Coronary artery (tissue), 2 donors: ENCODE data around the gene ULK4.

ENCODE experiments used
- DNase-seq: peaks from one replicate; pipeline ENCODE4 v3.0.0-alpha.2; 2017; ENCODE audit warnings: low spot score
- H3K27ac ChIP-seq, 2 donors: fragments of 200-600 bp; sonication (generic); one replicate each; pipeline ENCODE4 v1.5.1; 2016 to 2019
- H3K4me3 ChIP-seq: fragments of 200-600 bp; sonication (generic); 2 replicates; pipeline ENCODE4 v1.5.1; 2016; ENCODE audit warnings: mild to moderate bottlenecking, moderate library complexity
- TF ChIP-seq, protein P1 (sequence below): fragments of 200-600 bp; sonication (generic); IDR thresholded peaks from one replicate; pipeline ENCODE4 v1.5.1; 2019; ENCODE audit warnings: antibody characterized with exemption

Gene ULK4

DNA sequence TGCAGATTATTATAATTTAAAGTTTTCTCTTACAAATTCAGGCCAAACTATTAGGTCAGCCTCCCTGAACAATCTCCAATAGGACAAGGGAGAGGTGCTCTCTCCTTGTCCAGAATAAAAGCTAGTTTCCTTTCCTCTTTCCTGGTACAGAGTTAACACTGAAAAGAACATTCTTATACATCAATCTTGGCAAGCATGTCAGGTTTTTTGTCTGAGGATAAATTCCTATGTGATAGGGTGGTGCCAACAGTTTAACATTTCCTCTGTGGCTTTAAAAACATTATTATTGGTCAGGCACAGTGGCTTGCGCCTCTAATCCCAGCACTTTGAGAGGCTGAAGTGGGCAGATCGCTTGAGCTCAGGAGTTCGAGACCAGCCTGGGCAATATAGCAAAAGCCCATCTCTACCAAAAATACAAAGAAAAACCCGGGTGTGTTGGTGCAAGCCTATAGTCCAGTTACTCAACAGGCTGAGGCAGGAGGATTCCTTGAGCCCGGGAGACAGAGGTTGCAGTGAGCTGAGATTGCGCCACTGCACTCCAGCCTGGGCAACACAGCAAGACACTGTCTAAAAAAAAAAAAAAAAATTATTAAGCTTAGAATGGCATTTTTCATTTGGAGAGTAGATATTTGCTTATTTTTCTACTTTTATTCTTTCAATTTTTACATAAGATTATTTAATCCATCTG, 13.7 kb upstream of the ULK4 start:
- TF ChIP-seq, protein P1, sequence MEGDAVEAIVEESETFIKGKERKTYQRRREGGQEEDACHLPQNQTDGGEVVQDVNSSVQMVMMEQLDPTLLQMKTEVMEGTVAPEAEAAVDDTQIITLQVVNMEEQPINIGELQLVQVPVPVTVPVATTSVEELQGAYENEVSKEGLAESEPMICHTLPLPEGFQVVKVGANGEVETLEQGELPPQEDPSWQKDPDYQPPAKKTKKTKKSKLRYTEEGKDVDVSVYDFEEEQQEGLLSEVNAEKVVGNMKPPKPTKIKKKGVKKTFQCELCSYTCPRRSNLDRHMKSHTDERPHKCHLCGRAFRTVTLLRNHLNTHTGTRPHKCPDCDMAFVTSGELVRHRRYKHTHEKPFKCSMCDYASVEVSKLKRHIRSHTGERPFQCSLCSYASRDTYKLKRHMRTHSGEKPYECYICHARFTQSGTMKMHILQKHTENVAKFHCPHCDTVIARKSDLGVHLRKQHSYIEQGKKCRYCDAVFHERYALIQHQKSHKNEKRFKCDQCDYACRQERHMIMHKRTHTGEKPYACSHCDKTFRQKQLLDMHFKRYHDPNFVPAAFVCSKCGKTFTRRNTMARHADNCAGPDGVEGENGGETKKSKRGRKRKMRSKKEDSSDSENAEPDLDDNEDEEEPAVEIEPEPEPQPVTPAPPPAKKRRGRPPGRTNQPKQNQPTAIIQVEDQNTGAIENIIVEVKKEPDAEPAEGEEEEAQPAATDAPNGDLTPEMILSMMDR = no peak
- DNase-seq = no peak
- no peak overlapping the region for H3K4me3 ChIP-seq
- no peak overlapping the region for H3K27ac ChIP-seq

DNA sequence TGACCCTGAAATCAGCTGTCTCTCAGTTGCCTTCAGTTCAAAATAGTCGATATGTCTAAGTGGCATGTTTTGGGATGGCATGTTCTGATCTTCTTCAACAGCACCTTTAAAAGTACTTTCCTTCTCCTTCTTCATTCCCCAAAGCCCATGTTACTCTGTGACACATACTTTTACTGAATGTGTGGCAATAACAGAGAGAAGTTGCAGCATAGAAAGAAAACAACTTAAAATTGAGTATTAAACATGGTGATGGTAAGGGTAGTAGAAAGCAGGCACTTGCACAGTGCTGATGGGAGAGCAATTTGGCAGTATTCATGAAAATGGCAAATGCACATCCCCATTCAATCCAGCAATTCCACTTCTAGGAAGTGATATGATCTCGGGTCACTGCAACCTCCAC, 12.3 kb upstream of the ULK4 start:
- no peak overlapping the region for H3K4me3 ChIP-seq
- TF ChIP-seq, protein P1 = no peak
- no peak overlapping the region for H3K27ac ChIP-seq
- no peak for DNase-seq

DNA sequence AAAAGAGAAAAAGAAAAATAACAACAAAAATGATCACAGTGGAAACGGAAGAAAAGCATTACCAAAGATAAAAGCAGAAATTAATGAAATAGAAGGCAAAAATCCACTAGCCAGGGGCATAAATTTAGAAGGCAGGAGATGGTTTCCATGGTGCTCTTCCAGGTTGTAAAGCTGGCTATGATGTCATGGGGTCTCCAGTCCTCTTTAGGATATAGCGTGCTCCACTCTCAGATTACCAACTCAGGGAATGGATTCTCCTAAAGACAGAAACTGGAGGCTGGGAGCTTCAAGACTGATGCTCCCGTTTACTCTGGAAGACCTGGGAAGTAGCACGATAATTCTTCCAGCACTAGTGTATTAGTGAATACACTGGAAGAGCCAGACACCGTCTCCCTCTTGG, 10.9 kb upstream of the ULK4 start:
- no peak overlapping the region for H3K4me3 ChIP-seq
- TF ChIP-seq, protein P1 = no peak
- DNase-seq = no peak
- no peak overlapping the region for H3K27ac ChIP-seq

DNA sequence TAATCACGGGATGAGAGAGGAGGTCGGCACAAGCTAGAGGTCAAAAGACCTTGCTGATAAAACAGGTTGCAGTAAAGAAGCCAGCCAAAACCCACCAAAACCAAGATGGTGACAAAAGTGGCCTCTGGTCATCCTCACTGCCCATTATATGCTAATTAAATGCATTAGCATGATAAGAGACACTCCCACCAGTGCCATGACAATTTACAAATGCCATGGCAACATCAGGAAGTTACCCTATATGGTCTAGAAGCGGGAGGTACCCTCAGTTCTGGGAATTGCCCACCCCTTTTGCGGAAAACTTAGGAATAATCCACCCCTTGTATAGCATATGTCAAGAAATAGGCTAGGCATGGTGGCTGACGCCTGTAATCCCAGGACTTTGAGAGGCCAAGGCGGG, 4.3 kb upstream of the ULK4 start:
- no peak for DNase-seq
- TF ChIP-seq, protein P1 = no peak
- Histone ChIP-seq H3K27ac (no peak overlapping the region), H3K4me3 (no peak overlapping the region)

DNA sequence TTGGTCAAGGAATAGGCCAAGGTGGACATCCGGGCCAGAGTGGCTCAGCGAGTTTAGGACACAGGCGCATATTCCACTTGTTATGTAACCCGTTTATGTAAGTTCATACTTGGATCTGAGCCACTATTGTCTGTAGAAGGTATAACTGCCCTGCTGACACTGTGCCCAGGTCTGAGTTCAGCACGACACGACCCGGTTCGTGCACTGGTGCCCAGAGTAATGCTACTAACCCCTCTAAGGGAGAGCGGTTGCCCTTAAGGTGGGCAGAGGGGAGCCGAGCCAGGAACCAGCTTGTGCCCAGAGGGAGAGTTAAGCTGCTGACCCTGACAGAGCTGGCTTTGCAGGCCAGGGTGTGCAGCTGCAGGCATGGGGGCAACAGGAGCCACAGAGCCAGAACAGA, 1.9 kb upstream of the ULK4 start:
- no peak overlapping the region for H3K4me3 ChIP-seq
- DNase-seq = no peak
- TF ChIP-seq, protein P1 = no peak
- H3K27ac ChIP-seq = no peak overlapping the region

DNA sequence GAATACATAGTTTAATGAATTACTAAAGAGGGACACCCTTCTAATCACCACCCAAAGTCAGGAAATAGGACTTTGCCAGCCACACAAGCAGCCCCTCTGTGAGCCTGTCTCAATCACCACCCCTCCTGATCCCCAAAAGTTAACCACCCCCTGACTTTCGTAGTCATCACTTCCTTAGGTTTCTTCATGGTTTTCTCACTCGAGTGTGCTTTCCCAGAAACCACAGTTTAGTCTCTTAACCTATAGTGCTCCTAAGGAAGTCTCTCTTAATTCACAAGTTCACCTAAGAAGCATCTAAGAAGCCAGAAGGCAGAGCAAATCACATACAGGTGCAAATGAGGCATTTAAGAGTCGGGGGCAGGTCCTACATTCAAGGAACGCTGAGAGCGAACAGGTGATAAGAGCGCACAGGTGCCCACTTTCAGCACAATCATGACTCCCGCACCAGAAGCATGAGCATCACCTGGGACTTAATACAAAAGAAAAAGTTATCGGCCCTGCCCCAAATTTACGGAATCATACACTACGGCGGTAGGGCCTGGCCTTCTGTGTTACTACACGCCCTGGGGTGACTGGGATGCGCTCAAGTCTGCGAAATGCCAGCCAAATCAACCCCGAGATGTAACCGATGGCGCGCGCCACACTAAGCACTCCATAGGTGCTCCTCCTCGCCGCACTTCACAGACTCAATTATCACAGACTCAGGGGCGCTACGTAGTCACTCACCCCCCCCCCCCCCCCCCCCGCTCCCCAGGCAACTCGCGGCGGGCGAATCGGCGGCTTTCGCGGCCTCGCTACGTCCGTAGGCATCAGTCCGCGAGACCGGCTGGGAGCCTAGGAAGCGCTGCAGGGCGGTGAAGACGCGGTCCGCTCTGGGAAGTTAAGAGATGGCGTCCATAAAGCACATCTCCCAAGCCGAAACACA, 815 bp downstream of the ULK4 start:
- TF ChIP-seq, protein P1 = no peak
- DNase-seq = peak; percentile 78
- H3K27ac ChIP-seq = peak overlapping the region; percentile 73 to 79
- peak overlapping the region; percentile 80 for H3K4me3 ChIP-seq
